ENCODE results near the gene RSPRY1.
A peak's percentile ranks its signal among the peaks of the same experiment; 100 is the strongest.

The RSPRY1 gene

DNA sequence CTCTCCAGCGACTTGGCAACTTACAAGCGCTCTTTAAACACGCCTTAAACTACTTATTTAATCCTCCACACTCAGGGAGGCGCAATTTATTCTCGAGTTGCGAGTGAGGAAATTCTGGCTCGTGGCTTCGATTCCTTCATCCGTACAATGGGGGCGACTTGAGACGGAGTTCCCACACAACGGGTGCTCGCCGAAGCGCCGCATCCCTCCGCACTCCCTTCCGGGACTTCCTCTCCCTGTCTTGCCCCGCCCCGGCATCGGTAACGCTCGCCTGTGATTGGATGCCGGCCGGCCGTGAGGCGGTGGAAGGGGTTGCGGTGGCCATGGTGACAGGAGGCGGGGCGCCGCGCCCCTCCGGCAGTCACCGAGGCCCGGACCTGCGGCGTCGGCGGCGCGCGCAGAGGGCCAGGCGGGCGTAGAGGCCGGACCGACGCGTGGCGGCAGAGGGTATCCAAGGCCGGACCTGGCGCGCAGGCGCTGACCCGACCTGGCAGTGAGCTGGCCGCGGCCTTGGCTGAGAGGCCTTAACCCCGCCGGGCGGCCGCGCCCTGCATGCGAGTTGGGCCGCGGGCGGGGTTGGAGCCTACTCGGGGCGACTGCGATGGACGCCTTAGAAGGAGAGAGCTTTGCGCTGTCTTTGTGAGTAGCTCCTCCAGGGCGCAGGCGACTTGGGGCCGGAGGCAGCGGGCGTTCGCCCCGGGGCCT is 58.8 kb downstream of the RSPRY1 start, which contains the start of gene ARL2BP:
TSS of gene ARL2BP (plus strand) at position 493 of the 705 bp plus-strand sequence. CDS start at position 602, 109 bp downstream.
- H3K27ac Mint-ChIP-seq, result peak within 1 kb of the TSS; percentile 56 to 92 (median 90)
- TF ChIP-seq, protein P1, sequence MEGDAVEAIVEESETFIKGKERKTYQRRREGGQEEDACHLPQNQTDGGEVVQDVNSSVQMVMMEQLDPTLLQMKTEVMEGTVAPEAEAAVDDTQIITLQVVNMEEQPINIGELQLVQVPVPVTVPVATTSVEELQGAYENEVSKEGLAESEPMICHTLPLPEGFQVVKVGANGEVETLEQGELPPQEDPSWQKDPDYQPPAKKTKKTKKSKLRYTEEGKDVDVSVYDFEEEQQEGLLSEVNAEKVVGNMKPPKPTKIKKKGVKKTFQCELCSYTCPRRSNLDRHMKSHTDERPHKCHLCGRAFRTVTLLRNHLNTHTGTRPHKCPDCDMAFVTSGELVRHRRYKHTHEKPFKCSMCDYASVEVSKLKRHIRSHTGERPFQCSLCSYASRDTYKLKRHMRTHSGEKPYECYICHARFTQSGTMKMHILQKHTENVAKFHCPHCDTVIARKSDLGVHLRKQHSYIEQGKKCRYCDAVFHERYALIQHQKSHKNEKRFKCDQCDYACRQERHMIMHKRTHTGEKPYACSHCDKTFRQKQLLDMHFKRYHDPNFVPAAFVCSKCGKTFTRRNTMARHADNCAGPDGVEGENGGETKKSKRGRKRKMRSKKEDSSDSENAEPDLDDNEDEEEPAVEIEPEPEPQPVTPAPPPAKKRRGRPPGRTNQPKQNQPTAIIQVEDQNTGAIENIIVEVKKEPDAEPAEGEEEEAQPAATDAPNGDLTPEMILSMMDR (IDR thresholded peaks at IDR 0.05; ENCODE audit: unreplicated experiment in 3 of 3), result no peak
- peaks cover 15% of the 10 kb centered on the region for H3K4me1 Mint-ChIP-seq
- peak within 1 kb of the TSS; percentile 89 to 94 (median 91) for H3K4me3 Mint-ChIP-seq
- H3K36me3 Mint-ChIP-seq (ENCODE audit: low read depth), result peaks cover 31% of the 10 kb centered on the region
- H3K9me3 Mint-ChIP-seq, result no peaks in the 10 kb centered on the region
- no peaks in the 10 kb centered on the region for H3K27me3 Mint-ChIP-seq (ENCODE audit: low read depth)

GRCh38 chr16:57245472-57246113 is 59.5 kb downstream of the RSPRY1 start:
- Mint-ChIP-seq H3K4me1 (peaks cover 15% of the 10 kb centered on the region), H3K36me3 (ENCODE audit: low read depth) (peaks cover 32% of the 10 kb centered on the region), H3K27ac (peak overlapping the region; percentile 56 to 83 (median 77)), H3K9me3 (no peaks in the 10 kb centered on the region), H3K4me3 (peak overlapping the region; percentile 77 to 91 (median 90)), H3K27me3 (ENCODE audit: low read depth) (no peaks in the 10 kb centered on the region)
- TF ChIP-seq, protein P1 (IDR thresholded peaks at IDR 0.05; ENCODE audit: unreplicated experiment in 3 of 3), result no peak

DNA sequence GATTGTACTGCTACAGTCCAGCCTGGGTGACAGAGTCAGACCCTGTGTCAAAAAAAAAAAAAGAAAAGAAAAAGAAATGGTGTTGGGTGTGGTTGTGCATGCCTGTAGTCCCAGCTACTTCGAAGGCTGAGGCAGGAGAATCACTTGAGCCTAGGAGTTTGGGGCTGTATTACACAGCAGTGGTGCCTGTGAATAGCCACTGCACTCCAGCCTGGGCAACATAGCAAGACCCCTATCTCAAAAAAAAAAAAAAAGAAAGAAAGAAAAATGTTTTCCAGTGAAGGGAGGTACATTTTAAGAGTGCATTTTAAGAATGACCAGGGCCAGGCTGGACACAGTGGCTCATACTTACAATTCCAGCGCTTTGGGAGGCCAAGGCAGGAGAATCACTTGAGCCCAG is 65.2 kb downstream of the RSPRY1 start:
- peaks cover 48% of the 10 kb centered on the region for H3K36me3 Mint-ChIP-seq (ENCODE audit: low read depth)
- H3K4me3 Mint-ChIP-seq, result no peak overlapping the region
- H3K4me1 Mint-ChIP-seq, result no peaks in the 10 kb centered on the region
- H3K9me3 Mint-ChIP-seq, result no peaks in the 10 kb centered on the region
- no peaks in the 10 kb centered on the region for H3K27me3 Mint-ChIP-seq (ENCODE audit: low read depth)
- TF ChIP-seq, protein P1 (IDR thresholded peaks at IDR 0.05; ENCODE audit: unreplicated experiment in 3 of 3), result no peak
- H3K27ac Mint-ChIP-seq, result no peak overlapping the region

GRCh38 chr16:57252148-57252721 is 66.1 kb downstream of the RSPRY1 start:
- H3K27me3 Mint-ChIP-seq (ENCODE audit: low read depth), result no peaks in the 10 kb centered on the region
- TF ChIP-seq, protein P1 (IDR thresholded peaks at IDR 0.05; ENCODE audit: unreplicated experiment in 3 of 3), result no peak
- no peaks in the 10 kb centered on the region for H3K9me3 Mint-ChIP-seq
- no peak overlapping the region for H3K27ac Mint-ChIP-seq
- H3K36me3 Mint-ChIP-seq (ENCODE audit: low read depth), result peaks cover 48% of the 10 kb centered on the region
- no peaks in the 10 kb centered on the region for H3K4me1 Mint-ChIP-seq
- H3K4me3 Mint-ChIP-seq, result no peak overlapping the region

- Mint-ChIP-seq H3K27ac (no peak overlapping the region), H3K9me3 (no peaks in the 10 kb centered on the region), H3K4me1 (no peaks in the 10 kb centered on the region), H3K4me3 (no peak overlapping the region), H3K36me3 (ENCODE audit: low read depth) (peaks cover 39% of the 10 kb centered on the region), H3K27me3 (ENCODE audit: low read depth) (peaks cover 3% of the 10 kb centered on the region)
- TF ChIP-seq, protein P1 (IDR thresholded peaks at IDR 0.05; ENCODE audit: unreplicated experiment in 3 of 3), result no peak
These were observed 67.3 kb downstream of the RSPRY1 start for GRCh38 chr16:57253466-57253865.
